ENCODE results near the gene AADACL4.

AADACL4 gene

DNA sequence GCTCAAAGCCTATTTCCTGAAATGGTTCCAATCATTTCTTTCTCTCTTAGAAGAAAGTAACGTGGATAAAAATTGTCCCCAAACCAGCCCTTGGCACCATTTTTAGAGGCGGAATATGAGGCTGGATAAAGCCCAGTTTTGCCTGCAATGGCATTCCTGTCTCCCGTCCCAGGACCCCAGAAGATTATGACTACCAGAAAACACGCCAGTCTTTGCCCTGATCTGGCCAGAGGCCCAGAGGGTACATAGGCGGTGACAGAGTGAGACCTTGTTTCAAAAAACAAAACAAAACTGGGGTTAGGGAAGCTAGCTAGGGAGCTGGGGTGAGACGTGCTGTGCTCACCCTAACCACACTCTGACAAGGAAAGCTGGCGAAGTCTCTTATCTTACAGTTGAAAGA, at the start of gene AADACL4:
Gene AADACL4 (plus strand): TSS at position 301 of the 400 bp plus-strand sequence. CDS start 462 bp downstream, outside the sequence.
- no peak for DNase-seq (ENCODE audit: low read depth)

DNA sequence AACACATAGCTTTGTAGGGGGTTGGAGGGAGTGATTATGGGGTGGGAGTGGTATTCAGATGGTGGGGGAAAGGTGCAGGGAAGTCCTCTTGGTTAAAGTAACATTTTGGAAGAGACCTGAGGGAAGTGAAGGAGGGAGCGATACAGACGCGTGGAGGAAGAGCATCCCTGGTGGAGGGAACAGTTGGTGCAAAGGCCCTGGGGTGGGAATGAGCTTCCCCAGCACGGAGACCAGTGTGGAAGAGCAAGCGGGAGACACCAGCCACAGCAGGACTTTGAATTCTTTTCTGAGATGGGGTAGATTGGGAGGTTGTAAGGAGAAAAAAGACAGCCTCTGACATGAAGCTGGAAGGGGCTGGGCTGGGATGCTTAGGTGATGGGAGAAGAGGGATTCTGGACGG, 49.4 kb upstream of the AADACL4 start:
- DNase-seq (ENCODE audit: low read depth), result no peak

DNA sequence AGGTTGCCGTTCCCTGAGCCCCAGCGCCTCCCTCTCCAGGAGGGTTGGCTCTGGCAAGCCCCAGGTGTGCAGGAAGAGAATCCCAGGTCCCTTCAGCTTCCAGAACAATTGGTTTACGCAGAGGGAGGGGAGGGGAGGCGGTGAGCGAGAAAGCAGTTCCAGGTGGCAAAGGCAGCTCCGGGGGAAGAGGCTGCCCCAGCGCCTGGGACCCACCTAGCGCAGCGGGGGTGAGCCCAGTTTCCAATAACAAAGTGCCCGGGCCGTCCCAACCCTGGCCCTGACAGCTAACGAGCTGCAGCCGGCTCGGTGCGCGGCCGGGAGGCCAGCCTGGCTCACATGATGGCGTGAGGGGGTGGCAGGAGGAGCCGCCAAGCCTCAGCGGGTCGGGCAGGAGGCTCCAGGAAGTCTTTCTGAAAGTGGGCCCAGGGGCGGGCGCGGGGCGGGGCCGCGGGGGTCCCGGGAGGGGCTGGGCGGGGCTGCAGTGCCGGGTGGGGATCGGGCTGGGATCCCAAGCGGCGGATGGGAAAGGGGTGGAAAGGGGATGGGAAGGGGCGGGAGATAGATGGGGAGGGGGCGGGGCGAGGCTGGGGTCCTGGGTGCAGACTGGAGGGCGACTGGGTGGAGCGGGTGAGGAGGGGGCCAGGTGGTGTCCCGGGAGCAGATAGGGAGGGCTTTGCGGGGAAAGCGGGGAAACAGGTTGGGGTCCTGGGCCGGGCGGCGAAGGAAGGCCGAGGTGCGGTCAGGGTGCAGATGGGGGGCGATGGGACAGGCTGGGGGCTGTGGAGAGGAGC, 48.7 kb upstream of the AADACL4 start:
- no peak for DNase-seq (ENCODE audit: low read depth)

DNA sequence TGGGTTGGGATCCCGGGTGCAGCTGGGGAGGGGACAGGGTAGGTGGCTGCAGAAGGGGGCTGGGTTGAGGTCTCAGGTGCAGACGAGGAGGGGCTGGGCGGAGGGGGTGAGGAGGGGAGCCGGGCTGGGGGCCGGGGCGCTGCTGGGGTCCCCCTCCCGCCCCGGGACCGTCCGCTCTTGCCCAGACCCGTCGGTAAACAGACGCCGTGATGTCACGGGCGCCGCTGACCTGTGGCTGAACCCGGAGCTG, 48.2 kb upstream of the AADACL4 start:
- no peak for DNase-seq (ENCODE audit: low read depth)

DNA sequence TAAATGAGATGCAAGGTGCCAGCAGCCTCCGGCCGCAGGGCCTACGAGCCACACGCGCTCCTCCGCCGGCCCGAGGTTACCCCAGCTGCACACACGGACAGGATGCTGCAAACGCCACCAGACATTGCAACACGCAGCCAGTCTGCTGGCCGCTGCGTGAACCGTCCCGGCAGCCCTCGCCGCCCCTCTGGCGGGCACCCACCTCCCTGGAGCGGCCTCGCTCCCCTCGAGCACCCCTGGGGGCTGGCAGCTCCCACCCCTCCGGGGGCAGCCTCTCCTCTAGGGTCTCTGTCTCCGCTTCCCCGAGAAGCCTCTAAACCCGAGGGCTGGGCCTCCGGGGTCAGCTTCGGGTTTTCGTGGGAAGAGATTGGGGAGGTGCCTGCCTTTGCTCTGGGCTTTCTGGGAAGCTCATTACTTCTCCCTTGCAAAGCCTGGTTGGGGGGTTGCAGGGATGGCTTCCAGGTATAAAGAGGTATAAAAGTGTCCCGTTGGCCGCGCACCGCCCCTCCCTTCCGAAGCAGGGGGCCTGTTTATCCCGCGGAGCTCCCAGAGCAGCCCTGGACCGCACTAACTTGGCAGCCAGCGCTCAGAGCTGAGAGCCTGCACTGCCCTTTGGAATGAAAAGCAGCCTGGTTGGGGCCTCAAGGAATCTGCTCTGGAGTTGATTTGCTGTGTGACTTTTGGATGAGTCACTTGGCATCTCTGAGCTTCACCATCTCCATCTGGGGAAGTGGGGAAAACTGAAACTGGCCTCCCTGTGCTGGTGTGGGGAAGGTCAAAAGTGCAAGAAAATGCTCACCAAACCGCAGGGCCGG, 47.7 kb upstream of the AADACL4 start:
- DNase-seq (ENCODE audit: low read depth), result no peak

DNA sequence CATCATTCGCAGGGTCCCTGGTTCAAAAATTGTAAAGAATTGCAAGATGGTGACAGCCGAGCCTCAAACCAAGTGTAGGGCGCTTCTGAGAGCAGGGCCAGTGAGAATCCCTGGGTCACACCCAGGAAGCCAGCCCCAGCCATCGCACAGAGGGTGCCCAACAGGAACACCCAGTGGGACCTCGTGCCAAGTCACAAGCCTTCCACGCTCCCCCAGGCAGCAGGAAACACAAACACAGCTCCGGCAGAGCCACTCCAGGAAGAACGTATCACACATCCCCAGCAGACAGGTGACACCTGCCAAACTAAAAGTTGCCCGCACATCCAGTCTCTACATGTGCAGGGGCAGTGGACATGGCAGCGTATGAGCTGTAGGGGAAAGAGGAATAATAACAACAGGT, 46.1 kb upstream of the AADACL4 start:
- DNase-seq (ENCODE audit: low read depth), result no peak

DNA sequence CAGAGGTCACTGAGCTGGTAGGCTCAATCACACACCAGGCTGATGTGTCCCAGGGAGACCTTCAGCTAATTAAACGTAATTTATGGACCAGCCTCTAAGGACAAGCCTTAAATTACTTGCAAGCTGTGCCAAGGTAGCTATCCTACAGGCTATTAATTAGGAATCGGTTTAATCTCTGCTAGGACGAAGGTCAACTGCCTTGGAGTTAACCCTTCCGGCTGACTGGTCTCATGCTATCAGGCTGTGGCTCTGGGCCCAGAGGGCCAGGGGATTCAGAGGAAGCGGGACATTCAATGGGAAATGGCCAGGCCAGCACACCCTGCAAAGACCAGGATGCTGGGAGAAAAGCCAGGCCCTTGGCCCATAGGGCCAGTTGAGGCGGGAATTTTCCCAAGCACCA, 44.9 kb upstream of the AADACL4 start:
- DNase-seq (ENCODE audit: low read depth), result no peak

DNA sequence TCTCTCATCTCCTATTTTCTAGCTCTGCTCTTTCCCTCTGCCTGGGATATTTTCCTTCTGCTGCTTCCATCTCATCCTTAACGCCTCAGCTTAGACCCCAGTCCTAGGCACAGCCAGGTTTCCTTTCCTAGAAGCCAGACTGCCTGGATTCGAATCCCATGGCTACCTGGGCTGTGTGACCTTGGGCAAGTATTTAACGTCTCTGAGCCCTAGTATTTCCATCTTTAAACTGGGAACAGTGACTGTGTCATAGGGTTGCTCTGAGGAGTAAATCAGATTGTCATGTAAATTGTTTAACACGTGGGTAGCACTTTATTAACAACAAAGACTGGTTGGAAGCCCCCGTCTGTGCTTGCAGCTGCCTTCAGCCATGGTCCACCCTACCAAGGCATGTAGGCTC, 44.2 kb upstream of the AADACL4 start:
- no peak for DNase-seq (ENCODE audit: low read depth)

DNA sequence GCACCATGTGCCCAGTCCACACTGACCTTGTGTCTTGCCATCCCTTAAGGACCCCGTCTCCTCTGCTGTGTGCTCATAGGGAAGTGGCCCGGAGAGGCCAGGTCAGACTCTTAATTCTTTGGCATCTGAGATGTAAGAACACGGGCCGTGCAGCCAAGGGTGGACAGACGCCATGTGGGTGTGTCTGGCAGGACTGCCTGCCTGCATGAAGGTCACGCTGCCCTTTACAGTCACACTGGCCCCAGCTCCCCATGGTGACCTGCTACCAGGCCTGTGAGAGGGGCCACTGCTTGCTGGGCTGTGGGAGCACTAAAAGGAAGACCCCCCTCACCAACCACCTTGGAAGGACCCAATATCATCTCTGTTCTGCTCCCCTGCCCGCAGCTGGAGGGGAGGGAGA, 43.5 kb upstream of the AADACL4 start:
- no peak for DNase-seq (ENCODE audit: low read depth)

DNA sequence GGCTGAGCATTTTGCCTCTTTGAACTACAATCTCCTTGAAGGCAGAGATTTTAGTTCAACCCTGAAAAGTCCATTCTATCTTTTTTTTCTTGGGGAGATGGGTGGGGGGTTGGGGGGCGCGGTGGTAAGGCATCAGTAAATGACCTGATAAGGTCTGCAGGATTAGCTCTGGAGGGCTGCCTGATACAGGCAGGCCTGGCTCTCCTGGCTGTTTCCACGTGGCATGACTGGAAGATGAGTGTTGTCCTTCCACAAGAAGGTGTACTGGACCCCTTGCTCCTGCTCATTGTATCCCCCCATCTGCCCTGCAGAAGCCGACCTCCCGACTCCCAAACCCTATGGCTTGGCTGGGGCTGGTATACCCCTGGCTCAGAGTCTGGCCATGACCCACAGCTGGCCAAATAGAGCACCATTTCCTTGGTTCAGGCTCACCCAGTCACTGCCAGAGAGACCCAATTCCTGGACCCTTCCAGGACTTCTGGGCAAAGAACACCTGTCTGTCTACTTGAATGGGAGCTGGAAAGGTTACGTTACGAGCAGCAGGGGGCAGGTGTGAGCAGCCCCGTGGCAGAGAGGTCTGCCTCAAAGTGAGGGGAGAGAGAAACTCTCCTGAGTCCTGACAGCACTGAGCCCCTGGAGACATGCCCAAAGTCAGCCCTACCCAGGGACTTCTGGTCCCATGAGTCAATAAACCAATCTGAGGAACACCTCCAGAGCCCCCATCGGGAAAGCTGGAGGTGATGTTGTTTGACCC, 42.8 kb upstream of the AADACL4 start:
- no peak for DNase-seq (ENCODE audit: low read depth)

DNA sequence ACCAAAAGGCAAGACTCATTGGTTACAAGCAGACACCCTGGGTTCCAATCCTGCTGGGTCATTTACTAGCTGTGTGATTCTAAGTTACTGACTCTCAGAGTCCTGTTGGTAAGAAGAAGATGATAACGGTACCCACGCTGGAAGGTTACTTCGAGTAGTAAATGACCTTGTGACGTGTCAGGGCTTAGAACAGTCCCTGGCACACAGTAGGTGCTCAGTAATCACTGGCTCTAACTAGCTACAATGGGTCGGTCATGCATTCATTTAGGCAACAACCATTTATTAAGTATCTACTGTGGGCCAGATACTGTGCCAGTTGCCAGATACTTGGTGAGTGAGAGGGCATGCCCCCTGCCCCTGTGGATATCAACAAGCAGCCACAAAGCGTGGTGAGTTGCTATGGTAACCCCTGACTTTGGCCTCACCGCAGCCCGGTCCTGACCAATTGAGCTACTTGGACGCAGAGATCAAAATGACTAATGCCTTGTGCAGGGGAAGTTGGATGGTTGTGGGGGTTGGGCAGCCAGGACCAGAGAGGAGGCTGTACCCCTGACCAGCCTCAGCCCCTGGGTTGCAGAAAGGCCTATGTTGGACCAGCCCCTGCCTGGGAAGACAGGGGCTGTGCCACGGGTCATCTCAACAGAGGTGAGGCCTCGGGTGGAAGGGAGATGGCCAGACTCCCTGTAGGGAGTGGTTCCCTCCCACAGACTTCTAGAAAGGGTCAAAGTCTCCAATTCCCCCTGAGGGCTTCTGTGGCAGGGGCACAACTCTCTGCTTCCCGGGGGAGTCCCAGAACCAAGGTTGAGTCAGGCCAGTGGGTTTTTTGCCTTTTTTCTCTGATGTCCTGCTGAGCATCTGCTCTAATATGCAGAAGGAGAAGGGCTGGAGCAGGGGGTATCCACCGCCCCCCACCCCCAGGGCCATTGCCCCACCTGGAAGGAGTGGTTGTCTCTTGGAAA, 41.9 kb upstream of the AADACL4 start:
- no peak for DNase-seq (ENCODE audit: low read depth)

DNA sequence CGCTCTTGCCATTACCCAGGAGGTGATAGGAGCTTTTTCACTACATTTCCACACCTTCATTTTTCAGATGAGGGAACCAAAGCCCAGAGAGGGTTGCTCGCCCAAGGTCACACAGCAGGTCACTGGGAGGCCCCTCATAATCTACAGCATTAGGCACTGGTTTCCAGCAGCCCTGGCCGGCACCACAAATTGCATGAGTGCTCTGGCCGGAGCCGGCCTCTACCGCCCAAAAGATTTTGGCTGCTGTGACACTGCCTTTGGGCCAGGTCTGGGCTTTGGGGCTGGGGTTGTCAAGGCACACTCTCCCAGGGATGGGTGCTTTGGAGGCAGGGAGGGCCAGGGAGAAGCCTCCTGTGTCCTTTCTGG, 41.2 kb upstream of the AADACL4 start:
- DNase-seq (ENCODE audit: low read depth), result no peak

DNA sequence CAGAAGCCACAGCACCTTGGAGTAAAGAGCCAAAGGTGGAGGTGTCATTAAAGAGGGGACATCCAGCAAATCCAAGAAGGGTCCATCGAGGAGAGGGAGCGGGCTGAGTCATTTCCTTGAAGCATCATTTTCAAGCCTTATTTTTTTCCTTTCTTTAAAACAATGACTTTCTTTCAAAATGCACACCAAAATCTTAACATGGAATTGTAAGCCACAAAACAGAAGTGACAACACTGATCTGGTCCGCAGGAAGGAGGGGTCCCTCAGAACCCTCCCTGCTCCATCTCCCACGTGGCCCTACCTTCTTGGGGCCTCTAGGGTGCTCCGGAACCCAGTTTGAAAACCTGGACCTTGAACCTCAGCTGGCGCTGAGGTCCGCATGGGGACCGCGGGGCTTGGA, 40.7 kb upstream of the AADACL4 start:
- DNase-seq (ENCODE audit: low read depth), result no peak

DNA sequence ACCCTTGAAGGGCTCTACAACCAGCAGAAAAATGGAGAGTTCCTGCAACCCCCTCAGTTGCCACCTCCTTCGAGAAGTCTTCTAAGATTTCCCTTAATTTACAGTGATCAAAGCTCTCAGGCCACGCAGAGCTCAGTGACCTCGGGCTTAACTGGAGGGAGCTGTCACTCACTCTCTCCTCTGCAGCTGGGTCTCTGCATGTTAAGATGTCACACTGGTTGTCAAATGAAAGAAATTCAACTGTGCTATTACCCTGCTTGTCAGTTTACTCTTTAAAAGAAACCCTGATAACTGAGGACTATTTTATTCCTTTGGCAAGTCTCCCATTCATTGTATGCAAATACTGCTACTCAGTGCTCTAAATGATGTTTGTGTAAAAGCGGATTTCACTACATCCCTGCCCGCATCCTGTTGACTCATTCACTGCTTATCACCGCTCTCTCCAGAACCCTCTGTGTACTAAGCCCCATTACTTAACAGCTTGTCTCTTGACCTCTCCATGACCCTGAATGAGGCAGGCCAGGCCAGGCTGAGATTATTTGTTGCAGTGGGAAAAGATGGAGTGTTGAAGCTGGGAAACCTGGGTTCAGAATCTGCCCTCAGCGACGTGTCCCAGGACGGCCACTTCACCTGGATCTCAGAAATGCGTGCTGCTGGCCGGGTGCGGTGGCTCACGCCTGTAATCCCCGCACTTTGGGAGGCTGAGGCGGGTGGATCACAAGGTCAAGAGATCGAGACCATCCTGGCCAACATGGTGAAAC, 39.6 kb upstream of the AADACL4 start:
- DNase-seq (ENCODE audit: low read depth), result peak; percentile 58

DNA sequence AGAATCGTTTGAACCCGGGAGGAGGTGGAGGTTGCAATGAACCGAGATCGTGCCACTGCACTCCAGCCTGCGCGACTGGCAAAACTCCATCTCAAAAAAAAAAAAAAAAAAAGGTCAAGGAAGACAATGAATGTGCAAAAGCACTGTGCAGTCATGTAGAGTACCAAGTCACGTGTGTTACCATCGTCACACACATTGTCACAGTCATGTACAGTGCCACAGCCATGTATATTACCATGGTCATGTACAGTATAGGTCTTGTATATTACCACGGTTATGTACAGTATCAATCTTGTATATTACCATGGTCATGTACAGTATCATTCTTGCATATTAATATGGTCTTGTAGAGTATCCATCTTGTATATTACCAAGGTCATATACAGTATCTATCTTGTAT, 38.9 kb upstream of the AADACL4 start:
- no peak for DNase-seq (ENCODE audit: low read depth)

DNA sequence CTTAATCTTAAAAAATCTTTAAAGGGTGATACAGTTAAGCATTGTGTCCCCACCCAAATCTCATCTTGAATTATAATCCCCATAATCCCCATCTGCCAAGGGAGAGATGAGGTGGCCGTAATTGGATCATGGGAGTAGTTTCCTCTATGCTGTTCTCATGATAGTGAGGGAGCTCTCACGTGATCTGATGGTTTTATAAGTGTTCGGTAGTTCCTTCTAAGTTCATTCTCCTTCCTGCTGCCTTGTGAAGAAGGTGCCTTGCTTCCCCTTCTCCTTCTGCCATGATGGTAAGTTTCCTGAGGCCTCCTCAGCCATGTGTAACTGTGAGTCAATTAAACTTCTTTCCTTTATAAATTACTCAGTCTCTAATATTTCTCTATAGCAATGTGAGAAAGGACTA, 36.6 kb upstream of the AADACL4 start:
- DNase-seq (ENCODE audit: low read depth), result no peak

DNA sequence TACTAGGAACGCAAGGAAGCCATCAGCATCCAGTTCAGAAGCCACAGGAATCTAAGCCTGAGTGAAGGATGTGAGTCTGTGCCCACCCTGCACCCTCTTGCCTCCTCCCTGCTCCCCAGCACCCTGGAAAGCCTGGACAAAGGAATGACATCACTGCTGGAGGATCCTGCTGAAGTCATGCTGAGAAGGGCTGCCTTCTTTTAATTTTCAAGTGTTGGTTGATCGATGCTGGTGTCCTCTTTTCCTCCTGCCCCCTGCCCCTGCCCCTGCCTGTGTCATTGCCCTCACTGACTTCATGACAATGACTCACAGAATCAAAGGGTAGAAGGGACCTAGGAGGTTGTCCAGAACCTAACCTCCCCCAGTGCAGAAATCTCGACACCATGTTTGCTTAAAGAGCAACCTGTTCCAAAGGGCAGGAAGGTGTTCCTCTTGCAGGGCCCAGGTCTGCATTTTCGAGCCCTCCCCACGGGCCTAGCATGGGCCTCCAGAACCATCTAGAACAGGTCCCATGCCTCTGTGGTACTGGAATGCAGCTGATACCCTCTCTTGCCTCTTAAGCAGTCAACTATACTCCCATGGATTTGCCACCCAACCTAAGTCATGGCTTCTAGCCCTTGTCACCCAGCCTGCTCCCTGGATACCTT, 35.5 kb upstream of the AADACL4 start:
- no peak for DNase-seq (ENCODE audit: low read depth)

DNA sequence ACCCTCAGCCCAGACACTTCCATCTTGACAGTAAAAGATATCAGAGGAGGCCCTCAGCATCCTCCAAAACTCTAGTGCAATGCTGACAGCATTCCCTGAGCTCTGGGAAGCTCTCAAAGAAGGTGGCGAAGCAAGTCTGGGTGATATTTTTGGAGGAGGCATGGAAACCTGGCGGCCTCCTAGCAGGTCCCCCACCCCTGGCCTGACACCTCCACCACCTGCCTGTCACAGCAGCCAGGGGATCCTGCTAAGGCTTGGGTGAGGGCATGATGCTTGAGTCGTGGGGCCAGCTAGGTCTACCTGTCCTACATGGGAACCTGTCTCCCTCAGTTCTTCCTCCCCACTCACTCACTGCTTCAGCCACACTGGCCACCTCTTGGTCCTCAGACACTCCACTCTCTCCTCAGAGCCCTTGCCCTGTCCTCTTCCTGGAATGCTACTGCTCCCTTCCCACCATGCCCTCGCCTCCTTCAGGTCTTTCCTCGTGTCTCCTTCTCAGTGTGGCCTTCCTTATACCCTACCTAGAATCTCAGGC, 34.3 kb upstream of the AADACL4 start:
- DNase-seq (ENCODE audit: low read depth), result no peak

DNA sequence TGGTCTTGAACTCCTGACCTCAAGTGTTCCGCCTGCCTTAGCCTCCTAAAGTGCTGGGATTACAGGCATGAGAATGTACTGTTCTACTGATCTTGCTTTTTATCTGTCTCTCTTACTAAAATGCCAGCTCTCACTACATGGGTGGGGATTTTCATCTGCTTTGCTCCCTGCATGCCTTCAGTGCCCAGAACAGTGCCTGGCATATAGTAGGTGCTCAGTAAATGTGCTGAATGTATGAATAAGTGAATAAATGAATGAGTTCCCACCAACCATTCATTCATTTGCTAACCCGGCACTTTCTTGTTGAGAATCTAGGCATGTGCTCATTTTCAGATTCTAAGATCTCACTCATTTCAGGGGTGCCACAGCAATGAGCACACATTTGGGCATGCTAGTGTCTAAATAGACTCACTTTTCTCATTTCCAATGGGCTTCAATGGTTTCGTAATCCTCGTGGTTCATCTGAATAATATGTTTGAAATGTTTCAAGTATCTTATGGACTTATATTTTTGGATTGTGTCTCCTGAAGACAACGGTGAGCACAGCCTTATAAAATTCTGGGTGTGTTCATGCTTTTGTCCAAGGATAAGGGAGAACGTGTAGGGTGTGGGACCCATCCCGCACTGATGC, 33.5 kb upstream of the AADACL4 start:
- no peak for DNase-seq (ENCODE audit: low read depth)

DNA sequence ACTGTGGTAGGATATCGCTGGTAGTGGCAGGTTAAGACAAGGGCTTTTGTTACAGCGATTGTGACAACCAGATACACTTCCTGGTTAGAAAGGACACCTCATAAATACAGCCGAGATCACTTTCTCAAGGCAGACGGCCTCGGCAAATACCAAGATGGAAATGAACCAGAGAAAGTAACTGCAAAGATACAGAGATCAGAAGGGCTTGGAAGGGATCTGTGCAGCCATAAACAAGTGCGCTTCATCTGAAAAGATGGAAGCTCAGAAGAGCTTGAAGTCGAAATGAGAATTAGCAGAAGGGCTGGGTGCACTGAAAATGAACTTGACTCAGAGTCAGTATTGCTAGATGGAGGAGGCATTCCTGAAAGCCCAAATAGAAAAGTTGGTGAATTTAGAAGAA, 32.9 kb upstream of the AADACL4 start:
- no peak for DNase-seq (ENCODE audit: low read depth)

Measured in stimulated activated CD8-positive, alpha-beta memory T cell treated with anti-CD3 and anti-CD28 coated beads, Interleukin-12 subunit alpha, Interleukin-12 subunit beta, amount 100 ng/mL, for 1 hour (primary cell).